ENCODE measurements around the gene CRYBG3. TPM values are rescaled to one million over a fixed set of nuclear protein-coding genes. Genes with fewer than 3 reads are reported as not detected.
"Not testable (repeated sequence)": the region's sequence is repeated elsewhere in the genome, so short reads cannot be mapped to it uniquely, and the experiment has no call there.

CRYBG3 gene
- total RNA-seq, 1 donor from 2014 or later: 5.9 TPM

- DNase-seq: no peak
These were observed 77.5 kb downstream of the CRYBG3 start for GRCh38 chr3:97899331-97899730.

GRCh38 chr3:97901313-97902248 lies 79.8 kb downstream of the CRYBG3 start:
- DNase-seq: no peak

- not testable (repeated sequence) for DNase-seq
These were observed 88.0 kb downstream of the CRYBG3 start for GRCh38 chr3:97909830-97910229.

- DNase-seq: not testable (repeated sequence)
These were observed 88.5 kb downstream of the CRYBG3 start for GRCh38 chr3:97910236-97910831.

GRCh38 chr3:97910931-97911351 lies 89.1 kb downstream of the CRYBG3 start:
- no peak for DNase-seq

GRCh38 chr3:97911459-97911858 lies 89.6 kb downstream of the CRYBG3 start:
- no peak for DNase-seq

- no peak for DNase-seq
These were observed 92.6 kb downstream of the CRYBG3 start for GRCh38 chr3:97914388-97914787.

- no peak for DNase-seq
These were observed 94.8 kb downstream of the CRYBG3 start for GRCh38 chr3:97916576-97916975.

GRCh38 chr3:97917813-97918536 lies 96.2 kb downstream of the CRYBG3 start:
- DNase-seq: no peak

GRCh38 chr3:97927704-97928103 lies 105.9 kb downstream of the CRYBG3 start:
- DNase-seq: no peak

GRCh38 chr3:97928986-97929385 lies 107.2 kb downstream of the CRYBG3 start:
- DNase-seq: no peak

- no peak for DNase-seq
These were observed 108.2 kb downstream of the CRYBG3 start for GRCh38 chr3:97930018-97930417.

- no peak for DNase-seq
These were observed 109.4 kb downstream of the CRYBG3 start for GRCh38 chr3:97931218-97931617.

- no peak for DNase-seq
These were observed 110.6 kb downstream of the CRYBG3 start for GRCh38 chr3:97932387-97932801.

- no peak for DNase-seq
These were observed 113.3 kb downstream of the CRYBG3 start for GRCh38 chr3:97934980-97935695.

GRCh38 chr3:97935842-97936241 lies 114.0 kb downstream of the CRYBG3 start:
- no peak for DNase-seq

- no peak for DNase-seq
These were observed 115.4 kb downstream of the CRYBG3 start for GRCh38 chr3:97937205-97937604.

- DNase-seq: no peak
These were observed 116.6 kb downstream of the CRYBG3 start for GRCh38 chr3:97938444-97938843.

GRCh38 chr3:97939401-97939800 lies 117.6 kb downstream of the CRYBG3 start:
- no peak for DNase-seq

GRCh38 chr3:97940034-97940433 lies 118.2 kb downstream of the CRYBG3 start:
- DNase-seq: no peak

GRCh38 chr3:97942801-97943546 lies 121.2 kb downstream of the CRYBG3 start:
- no peak for DNase-seq

All from occipital lobe (tissue), 2 donors.